H1 (cell line): ENCODE results near the gene EVI5. TPM values are rescaled to one million over a fixed set of nuclear protein-coding genes. Genes with fewer than 3 reads are reported as not detected.

ENCODE experiments used
- CTCF ChIA-PET: fragments of 300-600 bp; sonication (Branson Sonifier 250); formaldehyde crosslinking; loops from one replicate; lab custom pipeline; 2021; ENCODE audit not compliant: partially characterized antibody; lab: Charles Lee
- POLR2A ChIA-PET: fragments of 300-600 bp; sonication (Branson Sonifier 250); formaldehyde crosslinking; loops from one replicate; lab custom pipeline; 2021; ENCODE audit warnings: inconsistent platforms; ENCODE audit not compliant: partially characterized antibody; lab: Charles Lee
- DNase-seq, 2 experiments: peaks; one replicate each; pipeline versions ENCODE4 v3.0.0 to v3.0.0-alpha.2; 2010 to 2022; ENCODE audit warnings: low spot score in 2 of 2, low read depth in 1 of 2, mixed read lengths in 1 of 2
- FAIRE-seq: peaks from 2 replicates; lab custom pipeline; 2011; peaks lifted over from hg19 to GRCh38; lab: Jason Lieb, UNC
- H2AFZ ChIP-seq: 2 replicates; pipeline ENCODE4 v1.8.1; 2012; ENCODE audit warnings: low read length, inconsistent platforms
- H2AK5ac ChIP-seq: 2 replicates; pipeline ENCODE4 v1.6.1; 2013; ENCODE audit warnings: low read depth, low read length
- H2BK120ac ChIP-seq: replicated peaks from 2 replicates; pipeline ENCODE3; 2013; ENCODE audit warnings: low read depth, low read length, inconsistent platforms
- H2BK12ac ChIP-seq: 2 replicates; pipeline ENCODE4 v1.6.1; 2013; ENCODE audit warnings: low read depth, low read length
- H2BK15ac ChIP-seq: 2 replicates; pipeline ENCODE4 v1.6.1; 2013; ENCODE audit warnings: low read length
- H2BK20ac ChIP-seq: 2 replicates; pipeline ENCODE4 v1.6.1; 2013; ENCODE audit warnings: low read length
- H2BK5ac ChIP-seq: 2 replicates; pipeline ENCODE4 v1.6.1; 2013; ENCODE audit warnings: low read depth, low read length
- H3K14ac ChIP-seq: 2 replicates; pipeline ENCODE4 v1.6.1; 2013; ENCODE audit warnings: inconsistent platforms; ENCODE audit not compliant: insufficient read length
- H3K18ac ChIP-seq: 2 replicates; pipeline ENCODE4 v1.6.1; 2013; ENCODE audit warnings: low read length; ENCODE audit errors: extremely low read depth
- H3K23ac ChIP-seq: 2 replicates; pipeline ENCODE4 v1.6.1; 2013; ENCODE audit warnings: inconsistent platforms; ENCODE audit not compliant: insufficient read length
- H3K23me2 ChIP-seq: 2 replicates; pipeline ENCODE4 v1.6.1; 2013; ENCODE audit warnings: low read depth, low read length
- H3K27ac ChIP-seq: 2 replicates; pipeline ENCODE4 v1.6.1; 2011; ENCODE audit warnings: low read depth, low read length, inconsistent platforms
- H3K27me3 ChIP-seq, 4 experiments: replicated peaks in 1 of 4; 1 replicate in 1 of 4; 2 replicates in 3 of 4; pipeline versions ENCODE4 v1.6.1 to v1.8.1; 2011 to 2013; ENCODE audit warnings: low read length in 3 of 4, mild to moderate bottlenecking in 3 of 4, inconsistent platforms in 2 of 4, mixed read lengths in 2 of 4, moderate library complexity in 1 of 4; ENCODE audit not compliant: control insufficient read depth in 3 of 4, insufficient read depth in 3 of 4; ENCODE audit errors: extremely low read depth in 1 of 4
- H3K36me3 ChIP-seq, 4 experiments: 2 replicates each; pipeline versions ENCODE4 v1.6.1 to v1.8.1; 2011 to 2013; ENCODE audit warnings: mild to moderate bottlenecking in 4 of 4, low read length in 3 of 4, moderate library complexity in 2 of 4, control low read depth in 1 of 4, inconsistent platforms in 1 of 4; ENCODE audit not compliant: insufficient read depth in 4 of 4, control insufficient read depth in 2 of 4
- H3K4ac ChIP-seq: replicated peaks from 2 replicates; pipeline ENCODE3; 2013; ENCODE audit warnings: low read length, low read depth, mixed read lengths, inconsistent platforms; ENCODE audit not compliant: insufficient read length
- H3K4me1 ChIP-seq, 4 experiments: replicated peaks in 1 of 4; 1 replicate in 1 of 4; 2 replicates in 3 of 4; pipeline versions ENCODE4 v1.6.1 to v1.8.1; 2011 to 2013; ENCODE audit warnings: low read length in 3 of 4, inconsistent platforms in 2 of 4, mixed read lengths in 1 of 4; ENCODE audit not compliant: insufficient read depth in 4 of 4, control insufficient read depth in 3 of 4
- H3K4me2 ChIP-seq, 2 experiments: 2 replicates each; pipeline versions ENCODE4 v1.6.1 to v1.8.1; 2011 to 2013; ENCODE audit warnings: low read depth in 2 of 2, low read length in 2 of 2, control low read depth in 1 of 2, inconsistent platforms in 1 of 2, mild to moderate bottlenecking in 1 of 2; ENCODE audit not compliant: insufficient read depth in 1 of 2
- H3K4me3 ChIP-seq, 4 experiments: fragments of 200-600, 300-600 bp in 1 of 4; sonication (generic), shearing (Covaris generic), sonication (Bioruptor Twin) in 1 of 4; 2 replicates each; pipeline versions ENCODE4 v1.5.1 to v1.8.1; 2011 to 2016; ENCODE audit warnings: low read length in 4 of 4, low read depth in 3 of 4, control low read depth in 2 of 4, inconsistent platforms in 2 of 4, mild to moderate bottlenecking in 2 of 4, mixed read lengths in 1 of 4, moderate library complexity in 1 of 4; ENCODE audit not compliant: insufficient read depth in 2 of 4; ENCODE audit errors: extremely low read depth in 1 of 4
- H3K56ac ChIP-seq: replicated peaks from 2 replicates; pipeline ENCODE3; 2013; ENCODE audit warnings: low read depth, mild to moderate bottlenecking, mixed read lengths, low read length, inconsistent platforms; ENCODE audit not compliant: insufficient read length
- H3K79me1 ChIP-seq: 2 replicates; pipeline ENCODE4 v1.6.1; 2013; ENCODE audit warnings: low read depth, low read length, control low read depth
- H3K79me2 ChIP-seq, 2 experiments: 2 replicates each; pipeline versions ENCODE4 v1.6.1 to v1.8.1; 2012 to 2013; ENCODE audit warnings: low read length in 2 of 2, mild to moderate bottlenecking in 2 of 2, inconsistent platforms in 1 of 2; ENCODE audit not compliant: insufficient read depth in 2 of 2, control insufficient read depth in 1 of 2
- H3K9ac ChIP-seq, 4 experiments: replicated peaks in 1 of 4; 1 replicate in 1 of 4; 2 replicates in 3 of 4; pipeline versions ENCODE4 v1.6.1 to v1.8.1; 2011 to 2013; ENCODE audit warnings: low read depth in 3 of 4, low read length in 3 of 4, control low read depth in 2 of 4, mild to moderate bottlenecking in 2 of 4, moderate library complexity in 2 of 4, inconsistent platforms in 1 of 4; ENCODE audit errors: extremely low read depth in 1 of 4
- H3K9me3 ChIP-seq, 2 experiments: 2 replicates each; pipeline versions ENCODE4 v1.6.1 to v1.8.1; 2012 to 2013; ENCODE audit warnings: mild to moderate bottlenecking in 2 of 2, moderate library complexity in 2 of 2, control low read depth in 1 of 2, inconsistent platforms in 1 of 2, low read depth in 1 of 2, low read length in 1 of 2, mixed read lengths in 1 of 2; ENCODE audit not compliant: insufficient read depth in 2 of 2
- H4K20me1 ChIP-seq, 2 experiments: replicated peaks in 1 of 2; 2 replicates each; pipeline versions ENCODE3 to v1.8.1; 2011 to 2013; ENCODE audit warnings: inconsistent platforms in 2 of 2, low read length in 2 of 2, mild to moderate bottlenecking in 1 of 2; ENCODE audit not compliant: insufficient read depth in 2 of 2, control insufficient read depth in 1 of 2
- H4K5ac ChIP-seq: 2 replicates; pipeline ENCODE4 v1.6.1; 2013; ENCODE audit warnings: low read length, low read depth, mixed read lengths, inconsistent platforms; ENCODE audit not compliant: insufficient read length
- H4K8ac ChIP-seq: 2 replicates; pipeline ENCODE4 v1.8.0; 2013; ENCODE audit warnings: mild to moderate bottlenecking, moderate library complexity, low read length, inconsistent platforms; ENCODE audit not compliant: insufficient read depth; ENCODE audit errors: extremely low read depth
- H4K91ac ChIP-seq: replicated peaks from 2 replicates; pipeline ENCODE3; 2013; ENCODE audit warnings: low read length, mixed read lengths, inconsistent platforms; ENCODE audit not compliant: insufficient read length
- CEBPB ChIP-seq: IDR thresholded peaks from 2 replicates; pipeline ENCODE4 v1.6.1; 2012; ENCODE audit warnings: low read depth, low read length
- EGR1 ChIP-seq: IDR thresholded peaks from 2 replicates; pipeline ENCODE4 v1.6.1; 2011; ENCODE audit warnings: low read depth, low read length, borderline replicate concordance
- HDAC6 ChIP-seq: IDR thresholded peaks from one replicate; pipeline ENCODE4 v1.7.1; 2012; ENCODE audit warnings: low read depth, mild to moderate bottlenecking, inconsistent platforms, low read length, moderate library complexity
- JUN ChIP-seq: IDR thresholded peaks from 2 replicates; pipeline ENCODE4 v1.6.1; 2011; ENCODE audit warnings: low read depth, mild to moderate bottlenecking, improper control_type of control experiment, low read length
- KDM1A ChIP-seq: fragments of 200-600, 300-600 bp; sonication (generic); IDR thresholded peaks from 2 replicates; pipeline ENCODE4 v1.7.1; 2016; ENCODE audit warnings: mild to moderate bottlenecking, low read length, borderline replicate concordance
- MAFK ChIP-seq: IDR thresholded peaks from 2 replicates; pipeline ENCODE4 v1.6.1; 2012; ENCODE audit warnings: low read depth, mild to moderate bottlenecking, improper control_type of control experiment, low read length
- NANOG ChIP-seq: IDR thresholded peaks from 2 replicates; pipeline ENCODE4 v1.6.1; 2011; ENCODE audit warnings: low read length, low read depth, mild to moderate bottlenecking, inconsistent platforms; ENCODE audit not compliant: insufficient read depth, poor library complexity, severe bottlenecking
- RFX5 ChIP-seq: IDR thresholded peaks from 2 replicates; pipeline ENCODE4 v1.6.1; 2011; ENCODE audit warnings: low read depth, low read length, improper control_type of control experiment, borderline replicate concordance
- RNF2 ChIP-seq: fragments of 200-900, 300-1000 bp; sonication (generic); IDR thresholded peaks from 2 replicates; pipeline ENCODE4 v1.7.1; 2016; ENCODE audit warnings: borderline replicate concordance, low read depth, mild to moderate bottlenecking, antibody characterized with exemption, low read length; ENCODE audit not compliant: poor library complexity, severe bottlenecking; ENCODE audit errors: missing control alignments
- SAP30 ChIP-seq: fragments of 300-600 bp; sonication (generic); IDR thresholded peaks from 2 replicates; pipeline ENCODE4 v1.7.1; 2012; ENCODE audit warnings: low read length, moderate library complexity, mild to moderate bottlenecking, inconsistent platforms; ENCODE audit not compliant: insufficient read depth, insufficient replicate concordance
- SIRT6 ChIP-seq: IDR thresholded peaks from one replicate; pipeline ENCODE4 v1.7.1; 2012; ENCODE audit warnings: low read length, inconsistent platforms
- TCF12 ChIP-seq: IDR thresholded peaks from 2 replicates; pipeline ENCODE4 v1.6.1; 2011; ENCODE audit warnings: low read depth, mild to moderate bottlenecking, low read length
- WGBS, 2 experiments: shearing (Covaris generic) in 1 of 2; methylation state at CpG; one replicate each; pipeline versions ENCODE4 v1.1.6 to v1.1.7; 2013 to 2015; ENCODE audit warnings: low lambda C conversion rate in 2 of 2, mixed read lengths in 2 of 2, inconsistent platforms in 1 of 2, low coverage in 1 of 2, missing lambda C conversion rate in 1 of 2; ENCODE audit not compliant: insufficient replicate concordance in 2 of 2, insufficient coverage in 1 of 2, insufficient read length in 1 of 2; ENCODE audit errors: extremely low coverage in 1 of 2, missing lambda C conversion rate in 1 of 2; 5-methylcytosine and 5-hydroxymethylcytosine counted together
- polyA plus RNA-seq, 7 experiments: library from polyadenylated mRNA; depleted of rRNA in 3 of 7; stranded (reverse) in 5 of 7; unstranded in 2 of 7; fragments of >200 nt in 5 of 7; fragments of 200-250 nt in 2 of 7; gene quantifications; 1 replicate in 5 of 7; 2 replicates in 1 of 7; 4 replicates in 1 of 7; pipeline versions ENCODE4 v1.2.1 to v1.2.3, GENCODE V29; 2011 to 2013; ENCODE audit warnings: missing spikeins in 2 of 7, mixed read lengths in 2 of 7
- total RNA-seq: library from RNA; stranded (reverse); fragmentation: NEBNext Ultra II Directional; extraction: Animal tissue kit (Norgen Biotek cat#: 25700); gene quantifications from 2 replicates; pipeline ENCODE4 v1.2.1, GENCODE V29; 2021
- TF ChIP-seq, protein P1 (sequence below): IDR thresholded peaks from 2 replicates; pipeline ENCODE4 v1.6.1; 2012; ENCODE audit warnings: inconsistent platforms

EVI5 gene
- total and polyA plus RNA-seq, 2 of the 8 experiments (the other 6 are each of a cell fraction or from before 2014, with no cell fraction given) = 1.7 to 13.7 TPM

DNA sequence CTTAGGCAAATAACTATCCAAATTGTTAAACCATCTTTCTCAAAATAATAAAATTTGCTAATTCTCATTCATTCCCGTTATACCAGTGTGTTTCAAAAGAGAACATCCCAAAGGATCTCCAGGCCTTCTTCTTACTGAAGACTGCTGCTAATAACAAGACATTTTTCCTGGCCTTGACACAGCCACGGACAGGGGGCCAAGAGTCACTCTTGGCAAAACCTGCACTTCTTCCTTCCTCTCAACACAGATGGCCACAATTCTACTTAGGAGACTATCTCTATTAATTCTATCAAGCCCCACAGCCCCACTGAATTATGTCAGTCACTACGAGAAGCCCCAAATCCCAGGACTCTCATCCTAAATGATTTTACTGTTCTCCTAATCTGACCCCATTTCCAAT is 86.0 kb downstream of the EVI5 start:
- Histone ChIP-seq H3K79me2 (no peaks in the 10 kb centered on the region), H2AK5ac (no peak overlapping the region), H3K14ac (no peak overlapping the region), H3K36me3 (no peaks in the 10 kb centered on the region), H2BK15ac (no peak overlapping the region), H2BK120ac (no peak overlapping the region), H3K9me3 (no peaks in the 10 kb centered on the region), H3K23me2 (no peaks in the 10 kb centered on the region), H4K8ac (no peak overlapping the region), H3K56ac (no peak overlapping the region), H3K27me3 (no peaks in the 10 kb centered on the region), H3K18ac (no peak overlapping the region), H3K4me3 (no peak overlapping the region), H3K79me1 (no peaks in the 10 kb centered on the region), H3K4me1 (no peaks in the 10 kb centered on the region), H3K23ac (no peak overlapping the region), H2BK20ac (no peak overlapping the region), H2BK12ac (no peak overlapping the region), H3K4me2 (no peak overlapping the region), H4K20me1 (no peaks in the 10 kb centered on the region), H4K91ac (no peak overlapping the region), H3K27ac (no peak overlapping the region), H3K4ac (no peak overlapping the region), H2BK5ac (no peak overlapping the region), H2AFZ (no peak overlapping the region), H4K5ac (no peak overlapping the region), H3K9ac (no peak overlapping the region)
- ChIA-PET POLR2A (no interaction called here), CTCF (no interaction called here)
- no peak for FAIRE-seq
- DNase-seq = no peak
- WGBS, 2 experiments = 92% methylated on average over 3 of the region's 3 CpGs; no CpG with 5 or more reads in 1 of the 2 experiments
- TF ChIP-seq SIRT6 (no peak), MAFK (no peak), NANOG (no peak), SAP30 (no peak), CEBPB (no peak), EGR1 (no peak), HDAC6 (no peak), KDM1A (no peak), RNF2 (no peak), JUN (no peak), TCF12 (no peak), RFX5 (no peak)
- TF ChIP-seq, protein P1, sequence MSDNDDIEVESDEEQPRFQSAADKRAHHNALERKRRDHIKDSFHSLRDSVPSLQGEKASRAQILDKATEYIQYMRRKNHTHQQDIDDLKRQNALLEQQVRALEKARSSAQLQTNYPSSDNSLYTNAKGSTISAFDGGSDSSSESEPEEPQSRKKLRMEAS = no peak
